B cell (primary cell): ENCODE measurements around the gene PRXL2A. TPM values are rescaled to one million over a fixed set of nuclear protein-coding genes. Genes with fewer than 3 reads are reported as not detected.

Experiments used
- ATAC-seq: fragments of 200-7000 bp; cut with Tn5 transposase; one replicate; pipeline ENCODE4 v1.10.0; 2021; ENCODE audit warnings: low read depth, mild to moderate bottlenecking, moderate number of reproducible peaks, moderate library complexity
- CTCF ChIA-PET: fragments of 350-600 bp; sonication (Branson Sonifier 250); formaldehyde crosslinking; loops from one replicate; lab custom pipeline; 2021; ENCODE audit warnings: antibody characterized with exemption, inconsistent platforms; lab: Charles Lee
- POLR2A ChIA-PET: fragments of 350-600 bp; sonication (Branson Sonifier 250); formaldehyde crosslinking; loops from one replicate; lab custom pipeline; 2021; ENCODE audit warnings: antibody characterized with exemption; lab: Charles Lee
- DNase-seq: peaks from one replicate; pipeline ENCODE4 v3.0.0; 2013
- H2AFZ ChIP-seq: 2 replicates; pipeline ENCODE4 v1.6.1; 2012; ENCODE audit warnings: mild to moderate bottlenecking, low read depth, low read length; ENCODE audit not compliant: insufficient read depth, poor library complexity, severe bottlenecking
- H3K27ac ChIP-seq, 2 donors: 1 replicate in 1 of 2; 2 replicates in 1 of 2; pipeline ENCODE4 v1.5.1; 2012 to 2013; ENCODE audit warnings: low read length in 2 of 2, mild to moderate bottlenecking in 2 of 2, moderate library complexity in 1 of 2
- H3K27me3 ChIP-seq, 4 experiments: fragments of 200-600 bp in 1 of 4; sonication (generic) in 1 of 4; replicated peaks in 1 of 4; 1 replicate in 2 of 4; 2 replicates in 2 of 4; pipeline versions ENCODE4 v1.6.1 to v1.7.0; 2013 to 2016; ENCODE audit warnings: low read length in 3 of 4, mild to moderate bottlenecking in 2 of 4, mixed read lengths in 1 of 4, moderate library complexity in 1 of 4; ENCODE audit not compliant: insufficient read depth in 4 of 4, control insufficient read depth in 3 of 4; ENCODE audit errors: control extremely low read depth in 1 of 4
- H3K36me3 ChIP-seq, 2 experiments: replicated peaks in 1 of 2; 1 replicate in 1 of 2; 2 replicates in 1 of 2; pipeline versions ENCODE4 v1.6.1 to v1.7.1; 2013; ENCODE audit warnings: low read length in 1 of 2; ENCODE audit not compliant: insufficient read depth in 2 of 2, control insufficient read depth in 1 of 2; ENCODE audit errors: control extremely low read depth in 1 of 2, extremely low read depth in 1 of 2
- H3K4me1 ChIP-seq, 2 donors: fragments of 200-600 bp in 1 of 2; sonication (generic) in 1 of 2; 1 replicate in 1 of 2; 2 replicates in 1 of 2; pipeline versions ENCODE4 v1.5.1 to v1.6.1; 2013 to 2017; ENCODE audit warnings: low read length in 2 of 2; ENCODE audit not compliant: control insufficient read depth in 2 of 2, insufficient read depth in 2 of 2
- H3K4me2 ChIP-seq: replicated peaks from 2 replicates; pipeline ENCODE3; 2012; ENCODE audit warnings: mild to moderate bottlenecking, low read depth, low read length; ENCODE audit not compliant: poor library complexity, severe bottlenecking
- H3K4me3 ChIP-seq, 5 experiments: fragments of 200-600 bp in 1 of 5; sonication (generic) in 1 of 5; 1 replicate in 3 of 5; 2 replicates in 2 of 5; pipeline versions ENCODE4 v1.5.1 to v1.7.0; 2011 to 2016; ENCODE audit warnings: low read length in 4 of 5, mild to moderate bottlenecking in 4 of 5, low read depth in 2 of 5, control low read depth in 1 of 5, moderate library complexity in 1 of 5; ENCODE audit not compliant: insufficient read depth in 1 of 5; ENCODE audit errors: control extremely low read depth in 1 of 5, extremely low read depth in 1 of 5
- H3K79me2 ChIP-seq: fragments of 200-600 bp; sonication (generic); one replicate; pipeline ENCODE4 v1.6.0; 2016; ENCODE audit warnings: low read length; ENCODE audit not compliant: control insufficient read depth, insufficient read depth
- H3K9ac ChIP-seq: fragments of 200-600 bp; sonication (generic); 2 replicates; pipeline ENCODE4 v1.6.1; 2017; ENCODE audit warnings: mild to moderate bottlenecking, low read length, moderate library complexity
- H3K9me3 ChIP-seq, 3 donors: one replicate each; pipeline versions ENCODE4 v1.6.1 to v1.7.1; 2013; ENCODE audit warnings: low read length in 2 of 3; ENCODE audit not compliant: control insufficient read depth in 2 of 3, insufficient read depth in 1 of 3; ENCODE audit errors: control extremely low read depth in 1 of 3
- H4K20me1 ChIP-seq: 2 replicates; pipeline ENCODE4 v1.6.0; 2012; ENCODE audit warnings: mild to moderate bottlenecking, low read length; ENCODE audit not compliant: insufficient read depth, control insufficient read depth, poor library complexity, severe bottlenecking
- H3K27ac Mint-ChIP-seq: one replicate; pipeline ENCODE4 v1.8.0; 2021; ENCODE audit warnings: mixed read lengths
- H3K27me3 Mint-ChIP-seq: one replicate; pipeline ENCODE4 v1.8.0; 2021; ENCODE audit warnings: mixed read lengths
- H3K4me1 Mint-ChIP-seq: one replicate; pipeline ENCODE4 v1.8.0; 2021; ENCODE audit warnings: mixed read lengths
- H3K4me3 Mint-ChIP-seq: one replicate; pipeline ENCODE4 v1.8.0; 2021; ENCODE audit warnings: mixed read lengths
- H3K9me3 Mint-ChIP-seq: one replicate; pipeline ENCODE4 v1.8.0; 2022; ENCODE audit warnings: mixed read lengths; ENCODE audit not compliant: insufficient read depth
- CTCF ChIP-seq: fragments of 200-600 bp; IDR thresholded peaks from one replicate; pipeline ENCODE4 v1.8.0; 2022; ENCODE audit warnings: antibody characterized with exemption, mild to moderate bottlenecking
- EZH2 ChIP-seq: IDR thresholded peaks from 2 replicates; pipeline ENCODE4 v1.6.1; 2012; ENCODE audit warnings: borderline replicate concordance, low read depth, mild to moderate bottlenecking, moderate library complexity, low read length; ENCODE audit not compliant: insufficient read depth, poor library complexity, severe bottlenecking
- WGBS: methylation state at CpG from one replicate; pipeline ENCODE4 v1.1.5; 2013; ENCODE audit warnings: missing lambda C conversion rate; ENCODE audit not compliant: insufficient coverage; 5-methylcytosine and 5-hydroxymethylcytosine counted together
- intact Hi-C: fragments of 100-400 bp; cut with micrococcal nuclease; formaldehyde crosslinking; loops from one replicate; pipeline ENCODE4 v1.10.0; 2022
- polyA plus RNA-seq: library from polyadenylated mRNA; depleted of rRNA; stranded (reverse); fragments of >200 nt; gene quantifications from 2 replicates; pipeline ENCODE4 v1.2.3, GENCODE V29; 2012
- total RNA-seq, 2 donors: library from RNA; stranded (reverse); fragments of 120-200 nt in 1 of 2; gene quantifications; 1 replicate in 1 of 2; 2 replicates in 1 of 2; pipeline versions ENCODE4 v1.2.3 to v1.2.4, GENCODE V29; 2013 to 2022

Gene PRXL2A
- total and polyA plus RNA-seq, 2 donors (not counting 1 experiment from before 2014, with no cell fraction given): 2.8 to 9.4 TPM

GRCh38 chr10:80464557-80465450 is 56.5 kb downstream of the PRXL2A start:
- Histone ChIP-seq H3K36me3 (peaks cover 0 to 10% of the 10 kb centered on the region in 2 experiments), H4K20me1 (peaks cover 63% of the 10 kb centered on the region), H3K4me3 (no peak overlapping the region), H3K9me3 (no peaks in the 10 kb centered on the region), H2AFZ (no peak overlapping the region), H3K4me2 (peak overlapping the region; percentile 48), H3K27ac (peak overlapping the region in 1 of 2 donors; percentile 47), H3K79me2 (peaks cover 98% of the 10 kb centered on the region), H3K4me1 (peaks cover 84 to 85% of the 10 kb centered on the region in 2 donors), H3K9ac (no peak overlapping the region), H3K27me3 (no peaks in the 10 kb centered on the region)
- no peaks in the 10 kb centered on the region for H3K27me3 Mint-ChIP-seq
- intact Hi-C loops: no loop called here
- peak overlapping the region; percentile 84 for H3K27ac Mint-ChIP-seq
- WGBS: 66% methylated on average over 9 of the region's 14 CpGs
- H3K4me1 Mint-ChIP-seq: peaks cover 95% of the 10 kb centered on the region
- POLR2A ChIA-PET: interaction anchor here (0.6 to 2.4 kb wide), 2 partner anchors 10 to 12 kb away, joined by 5 to 7 read pairs; partner anchors contain the start of gene TSPAN14
- DNase-seq (no peak), ATAC-seq (no peak)
- CTCF ChIA-PET: interaction anchor here (0.8 to 5.1 kb wide), 6 partner anchors 21 to 83 kb away, joined by 3 to 41 read pairs (median 6); no protein-coding TSS in a partner anchor
- peak overlapping the region; percentile 86 for H3K4me3 Mint-ChIP-seq
- TF ChIP-seq EZH2: no peak
- TF ChIP-seq CTCF: no peak
- H3K9me3 Mint-ChIP-seq: no peaks in the 10 kb centered on the region

- peak overlapping the region; percentile 48 for H3K4me2 ChIP-seq
- no peaks in the 10 kb centered on the region for H3K27me3 ChIP-seq
- H3K27ac Mint-ChIP-seq: peak overlapping the region; percentile 89
- H3K4me1 Mint-ChIP-seq: peaks cover 88% of the 10 kb centered on the region
- DNase-seq (no peak), ATAC-seq (no peak)
- H2AFZ ChIP-seq: no peak overlapping the region
- TF ChIP-seq EZH2: no peak
- TF ChIP-seq CTCF: no peak
- ChIA-PET CTCF (interaction anchor here (1.6 to 5.1 kb wide), 3 partner anchors 21 to 83 kb away, joined by 4 to 41 read pairs (median 9); no protein-coding TSS in a partner anchor), POLR2A (interaction anchor here (2.3 kb wide), 1 partner anchor 9 kb away, joined by 5 read pairs; no protein-coding TSS in a partner anchor)
- H3K4me3 Mint-ChIP-seq: peak overlapping the region; percentile 57
- H3K36me3 ChIP-seq: peaks cover 0 to 15% of the 10 kb centered on the region in 2 experiments
- no peaks in the 10 kb centered on the region for H3K9me3 Mint-ChIP-seq
- H3K27ac ChIP-seq: peak overlapping the region in 1 of 2 donors; percentile 47
- no peak overlapping the region for H3K4me3 ChIP-seq
- H3K9me3 ChIP-seq: no peaks in the 10 kb centered on the region
- H3K4me1 ChIP-seq: peaks cover 78% of the 10 kb centered on the region in 2 donors
- WGBS: 100% methylated on average over 2 of the region's 3 CpGs
- no peaks in the 10 kb centered on the region for H3K27me3 Mint-ChIP-seq
- intact Hi-C loops: no loop called here
- peaks cover 96% of the 10 kb centered on the region for H3K79me2 ChIP-seq
- H3K9ac ChIP-seq: no peak overlapping the region
- peaks cover 63% of the 10 kb centered on the region for H4K20me1 ChIP-seq
Observed at GRCh38 chr10:80465451-80465835, 57.1 kb downstream of the PRXL2A start.
